CD4-positive, alpha-beta memory T cell (primary cell): ENCODE results near the gene IL24. TPM values are rescaled to one million over a fixed set of nuclear protein-coding genes. Genes with fewer than 3 reads are reported as not detected.
"Not testable (repeated sequence)": the region's sequence is repeated elsewhere in the genome, so short reads cannot be mapped to it uniquely, and the experiment has no call there.

ENCODE experiments used
- CTCF ChIA-PET: fragments of 350-600 bp; sonication (Branson Sonifier 250); formaldehyde crosslinking; loops from one replicate; lab custom pipeline; 2021; ENCODE audit warnings: inconsistent platforms; ENCODE audit not compliant: partially characterized antibody; lab: Charles Lee
- POLR2A ChIA-PET: fragments of 350-600 bp; sonication (Branson Sonifier 250); formaldehyde crosslinking; loops from one replicate; lab custom pipeline; 2021; ENCODE audit not compliant: partially characterized antibody; lab: Charles Lee
- DNase-seq, 5 donors: peaks; one replicate each; pipeline versions ENCODE4 v3.0.0 to v3.0.0-alpha.2; 2020 to 2022; ENCODE audit warnings: mixed read lengths in 1 of 5
- H3K27ac ChIP-seq: one replicate; pipeline ENCODE4 v1.7.0; 2013; ENCODE audit warnings: low read depth, low read length
- H3K27me3 ChIP-seq: 2 replicates; pipeline ENCODE4 v1.7.0; 2013; ENCODE audit warnings: mild to moderate bottlenecking, low read length, moderate library complexity; ENCODE audit not compliant: insufficient read depth
- H3K36me3 ChIP-seq: 2 replicates; pipeline ENCODE4 v1.7.0; 2013; ENCODE audit warnings: mild to moderate bottlenecking, low read length, moderate library complexity; ENCODE audit not compliant: insufficient read depth
- H3K4me1 ChIP-seq: 2 replicates; pipeline ENCODE4 v1.7.0; 2013; ENCODE audit warnings: mild to moderate bottlenecking, low read length, moderate library complexity; ENCODE audit not compliant: insufficient read depth
- H3K4me3 ChIP-seq, 2 donors: one replicate each; pipeline ENCODE4 v1.7.0; 2013; ENCODE audit warnings: low read length in 2 of 2, mild to moderate bottlenecking in 1 of 2
- H3K9me3 ChIP-seq, 2 donors: one replicate each; pipeline ENCODE4 v1.7.0; 2013; ENCODE audit warnings: low read length in 2 of 2, control low read depth in 1 of 2; ENCODE audit not compliant: control insufficient read depth in 1 of 2
- H3K27ac Mint-ChIP-seq, 7 donors: one replicate each; pipeline ENCODE4 v1.8.0; 2020 to 2021; ENCODE audit warnings: mixed read lengths in 7 of 7, mild to moderate bottlenecking in 6 of 7, inconsistent platforms in 3 of 7, moderate library complexity in 3 of 7
- H3K27me3 Mint-ChIP-seq, 2 donors: one replicate each; pipeline ENCODE4 v1.8.0; 2020 to 2021; ENCODE audit warnings: mixed read lengths in 2 of 2
- H3K36me3 Mint-ChIP-seq, 2 donors: one replicate each; pipeline ENCODE4 v1.8.0; 2020 to 2021; ENCODE audit warnings: mixed read lengths in 2 of 2, inconsistent platforms in 1 of 2, mild to moderate bottlenecking in 1 of 2
- H3K4me1 Mint-ChIP-seq, 4 donors: one replicate each; pipeline ENCODE4 v1.8.0; 2020 to 2021; ENCODE audit warnings: mixed read lengths in 4 of 4, mild to moderate bottlenecking in 1 of 4
- H3K4me3 Mint-ChIP-seq, 8 donors: one replicate each; pipeline ENCODE4 v1.8.0; 2020 to 2021; ENCODE audit warnings: mixed read lengths in 8 of 8, mild to moderate bottlenecking in 7 of 8, moderate library complexity in 6 of 8, inconsistent platforms in 3 of 8
- H3K9me3 Mint-ChIP-seq, 8 donors: one replicate each; pipeline ENCODE4 v1.8.0; 2020 to 2021; ENCODE audit warnings: mixed read lengths in 8 of 8, mild to moderate bottlenecking in 5 of 8, inconsistent platforms in 3 of 8, moderate library complexity in 1 of 8
- intact Hi-C: fragments of 100-400 bp; cut with micrococcal nuclease; formaldehyde crosslinking; loops from one replicate; pipeline ENCODE4 v1.15.1; 2023
- polyA plus RNA-seq, 2 donors: library from polyadenylated mRNA; unstranded; fragments of 300-500 nt; fragmentation: Illumina TruSeq; gene quantifications; one replicate each; pipeline ENCODE4 v1.2.3, GENCODE V29; 2021
- total RNA-seq, 2 experiments: library from RNA; stranded (reverse); gene quantifications; one replicate each; pipeline ENCODE4 v1.2.3, GENCODE V29; 2021

Gene IL24, protein sequence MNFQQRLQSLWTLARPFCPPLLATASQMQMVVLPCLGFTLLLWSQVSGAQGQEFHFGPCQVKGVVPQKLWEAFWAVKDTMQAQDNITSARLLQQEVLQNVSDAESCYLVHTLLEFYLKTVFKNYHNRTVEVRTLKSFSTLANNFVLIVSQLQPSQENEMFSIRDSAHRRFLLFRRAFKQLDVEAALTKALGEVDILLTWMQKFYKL
- total RNA-seq (not detected), polyA plus RNA-seq (10 to 100 TPM; 20.3 to 29.6 TPM)

DNA sequence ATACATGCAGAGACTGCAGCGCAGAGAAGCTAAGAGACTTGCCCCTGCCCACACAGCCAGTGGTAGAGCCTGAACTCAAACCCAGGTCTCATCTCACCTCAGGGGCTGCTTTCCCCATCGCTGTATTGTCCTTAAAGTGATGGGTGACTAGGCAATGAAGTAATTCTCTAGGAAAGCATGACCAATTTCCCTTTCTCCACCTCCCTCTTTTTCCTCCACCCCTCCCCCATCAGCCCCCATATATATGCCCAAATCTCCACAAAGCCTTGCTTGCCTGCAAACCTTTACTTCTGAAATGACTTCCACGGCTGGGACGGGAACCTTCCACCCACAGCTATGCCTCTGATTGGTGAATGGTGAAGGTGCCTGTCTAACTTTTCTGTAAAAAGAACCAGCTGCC lies at the start of gene IL24:
IL24 (plus strand) TSS at position 269 of the 400 bp plus-strand sequence. CDS start 390 bp downstream, outside the sequence.
- peaks cover 2 to 27% (median 10%) of the 10 kb centered on the region in 4 donors for H3K4me1 Mint-ChIP-seq
- H3K36me3 ChIP-seq, result no peaks in the 10 kb centered on the region
- ChIA-PET POLR2A (interaction anchor here (0.9 to 4.5 kb wide), 5 partner anchors 10 to 16 kb away, joined by 3 to 48 read pairs (median 4); no protein-coding TSS in a partner anchor), CTCF (interaction anchor here (0.6 to 3.2 kb wide), 3 partner anchors 15 to 37 kb away, joined by 3 to 21 read pairs (median 7); no protein-coding TSS in a partner anchor)
- H3K27ac Mint-ChIP-seq, result peak within 1 kb of the TSS in 3 of 7 donors; percentile 5 to 48 (median 19)
- H3K9me3 Mint-ChIP-seq, result peaks cover 0 to 2% (median 0%) of the 10 kb centered on the region in 8 donors
- no peak within 1 kb of the TSS for H3K27ac ChIP-seq
- no peaks in the 10 kb centered on the region for H3K9me3 ChIP-seq
- no peak within 1 kb of the TSS for H3K4me3 Mint-ChIP-seq
- no peaks in the 10 kb centered on the region for H3K27me3 ChIP-seq
- no peak for DNase-seq
- intact Hi-C loops, result no loop called here
- no peak within 1 kb of the TSS for H3K4me3 ChIP-seq
- peaks cover 0 to 3% of the 10 kb centered on the region in 2 donors for H3K27me3 Mint-ChIP-seq
- no peaks in the 10 kb centered on the region for H3K4me1 ChIP-seq
- H3K36me3 Mint-ChIP-seq, result peaks cover 8 to 15% of the 10 kb centered on the region in 2 donors

DNA sequence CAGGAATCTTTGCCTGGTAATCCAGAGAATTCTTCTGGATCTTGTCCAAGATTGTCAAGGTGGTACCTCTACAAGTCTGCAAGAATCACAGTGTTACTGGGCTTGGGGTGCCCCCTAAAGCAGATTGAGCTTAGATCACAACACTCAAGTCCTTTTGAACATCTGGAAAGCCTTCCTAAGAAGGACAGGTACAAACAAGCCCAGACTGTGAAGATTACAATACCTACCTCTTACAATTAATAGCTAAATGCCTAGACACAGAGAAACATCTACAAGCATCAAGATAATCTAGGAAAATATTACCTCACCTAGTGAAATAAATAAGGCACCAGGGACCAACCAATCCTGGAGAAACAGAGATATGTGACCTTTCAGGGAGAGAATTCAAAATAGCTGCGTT lies 49.3 kb upstream of the IL24 start:
- POLR2A ChIA-PET, result no interaction called here
- CTCF ChIA-PET, result interaction anchor here (1.3 kb wide), 1 partner anchor 40 kb away, joined by 4 read pairs; no protein-coding TSS in a partner anchor
- Histone ChIP-seq H3K4me1 (no peaks in the 10 kb centered on the region), H3K27me3 (no peaks in the 10 kb centered on the region), H3K9me3 (no peaks in the 10 kb centered on the region), H3K27ac (no peak overlapping the region), H3K36me3 (no peaks in the 10 kb centered on the region), H3K4me3 (no peak overlapping the region)
- Mint-ChIP-seq H3K4me1 (no peaks in the 10 kb centered on the region), H3K27ac (no peak overlapping the region), H3K4me3 (no peak overlapping the region), H3K36me3 (peaks cover 0 to 3% of the 10 kb centered on the region in 2 donors), H3K27me3 (peaks cover 7 to 8% of the 10 kb centered on the region in 2 donors), H3K9me3 (peaks cover 0 to 6% (median 0%) of the 10 kb centered on the region in 8 donors)
- no peak for DNase-seq
- intact Hi-C loops, result no loop called here

DNA sequence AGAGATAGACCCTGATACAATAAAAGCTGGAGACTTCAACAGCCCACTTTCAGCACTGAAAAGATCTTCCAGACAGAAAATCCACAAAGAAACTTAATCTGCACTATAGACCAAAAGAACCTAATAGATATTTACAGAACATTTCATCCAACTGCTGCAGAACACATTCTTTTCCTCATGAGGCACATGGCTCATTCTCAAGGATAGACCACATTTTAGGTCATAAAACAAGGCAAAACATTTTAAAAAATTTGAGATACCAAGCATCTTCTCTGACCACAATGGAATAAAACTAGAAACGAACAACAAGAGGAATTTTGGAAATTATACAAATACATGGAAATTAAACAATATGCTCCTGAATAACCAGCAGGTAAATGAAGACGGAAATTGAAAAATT lies 46.8 kb upstream of the IL24 start:
- ChIA-PET POLR2A (no interaction called here), CTCF (interaction anchor here (1.4 kb wide), 1 partner anchor 22 kb away, joined by 3 read pairs; no protein-coding TSS in a partner anchor)
- no peak overlapping the region for H3K4me3 Mint-ChIP-seq
- peaks cover 0 to 6% (median 0%) of the 10 kb centered on the region in 8 donors for H3K9me3 Mint-ChIP-seq
- no peaks in the 10 kb centered on the region for H3K4me1 Mint-ChIP-seq
- no peak overlapping the region for H3K27ac Mint-ChIP-seq
- H3K36me3 ChIP-seq, result no peaks in the 10 kb centered on the region
- no peak overlapping the region for H3K4me3 ChIP-seq
- no peak for DNase-seq
- H3K9me3 ChIP-seq, result no peaks in the 10 kb centered on the region
- H3K27me3 ChIP-seq, result no peaks in the 10 kb centered on the region
- H3K27me3 Mint-ChIP-seq, result peaks cover 7 to 8% of the 10 kb centered on the region in 2 donors
- no peaks in the 10 kb centered on the region for H3K4me1 ChIP-seq
- intact Hi-C loops, result no loop called here
- peaks cover 0 to 3% of the 10 kb centered on the region in 2 donors for H3K36me3 Mint-ChIP-seq
- no peak overlapping the region for H3K27ac ChIP-seq

DNA sequence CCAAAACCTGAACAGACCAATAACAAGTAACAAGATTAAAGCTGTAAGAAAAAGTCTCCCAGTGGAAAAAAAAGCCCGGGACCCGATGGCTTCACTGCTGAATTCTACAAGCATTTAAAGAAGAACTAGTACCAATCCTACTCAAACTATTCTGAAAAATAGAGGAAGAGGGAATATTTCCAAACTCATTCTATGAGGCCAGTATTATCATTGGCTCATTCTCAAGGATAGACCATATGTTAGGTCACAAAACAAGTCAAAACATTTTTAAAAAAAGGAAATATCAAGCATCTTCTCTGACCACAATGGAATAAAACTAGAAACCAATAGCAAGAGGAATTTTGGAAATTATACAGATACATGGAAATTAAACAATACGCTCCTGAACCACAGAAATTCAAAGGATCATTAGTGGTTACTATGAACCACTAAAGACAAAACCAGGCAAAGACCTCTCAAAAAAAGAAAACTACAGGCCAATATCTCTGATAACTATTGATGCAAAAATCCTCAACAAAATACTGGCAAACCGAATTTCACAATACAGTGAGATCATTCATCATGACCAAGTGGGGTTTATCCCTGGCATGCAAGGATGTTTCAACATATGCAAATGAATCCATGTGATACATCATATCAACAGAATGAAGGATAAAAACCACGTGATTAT lies 45.8 kb upstream of the IL24 start:
- no peak for DNase-seq
- CTCF ChIA-PET, result no interaction called here
- H3K9me3 ChIP-seq, result no peaks in the 10 kb centered on the region

DNA sequence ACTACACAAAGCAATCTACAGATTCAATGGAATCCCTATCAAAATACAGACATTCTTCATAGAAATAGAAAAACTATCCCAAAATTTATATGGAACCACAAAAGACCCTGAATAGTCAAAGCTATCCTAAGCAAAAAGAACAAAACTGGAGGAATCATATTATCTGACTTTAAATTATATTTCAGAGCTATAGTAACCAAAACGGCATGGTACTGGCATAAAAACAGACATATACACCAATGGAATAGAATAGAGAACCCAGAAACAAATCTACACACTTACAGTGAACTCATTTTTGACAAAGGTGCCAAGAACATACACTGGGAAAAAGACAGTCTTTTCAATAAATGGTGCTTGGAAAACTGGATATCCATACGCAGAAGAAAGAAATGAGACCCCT lies 44.6 kb upstream of the IL24 start:
- POLR2A ChIA-PET, H3K36me3 Mint-ChIP-seq: not testable (repeated sequence)

More for the DNA sequence above, 45.8 kb upstream of the IL24 start:
- H3K36me3 Mint-ChIP-seq, result peaks cover 0 to 3% of the 10 kb centered on the region in 2 donors
- H3K4me3 Mint-ChIP-seq, result no peak overlapping the region
- H3K27ac Mint-ChIP-seq, result no peak overlapping the region
- H3K4me1 ChIP-seq, result no peaks in the 10 kb centered on the region
- no peaks in the 10 kb centered on the region for H3K27me3 ChIP-seq
- peaks cover 0 to 6% (median 0%) of the 10 kb centered on the region in 8 donors for H3K9me3 Mint-ChIP-seq
- H3K36me3 ChIP-seq, result no peaks in the 10 kb centered on the region
- intact Hi-C loops, result no loop called here
- no peak overlapping the region for H3K4me3 ChIP-seq
- peaks cover 7 to 8% of the 10 kb centered on the region in 2 donors for H3K27me3 Mint-ChIP-seq
- no peaks in the 10 kb centered on the region for H3K4me1 Mint-ChIP-seq
- H3K27ac ChIP-seq, result no peak overlapping the region
- POLR2A ChIA-PET, result no interaction called here

DNA sequence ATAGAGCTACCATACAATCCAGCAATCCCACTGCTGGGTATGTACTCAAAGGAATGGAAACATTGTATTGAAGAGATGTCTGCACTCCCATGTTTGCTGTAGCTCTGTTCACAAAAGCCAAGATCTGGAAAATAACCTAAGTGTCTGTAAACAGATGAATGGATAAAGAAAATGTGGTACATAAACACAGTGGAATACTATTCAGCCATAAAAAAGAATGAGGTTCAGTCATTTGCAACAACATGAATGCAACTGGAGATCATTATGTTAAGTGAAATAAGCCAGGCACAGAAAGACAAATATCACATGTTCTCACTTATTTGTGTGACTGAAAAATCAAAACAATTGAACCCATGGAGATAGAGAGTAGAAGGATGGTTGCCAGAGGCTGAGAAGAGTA lies 43.5 kb upstream of the IL24 start:
- H3K9me3 Mint-ChIP-seq, H3K27ac Mint-ChIP-seq, DNase-seq, H3K4me3 ChIP-seq, H3K36me3 Mint-ChIP-seq, H3K36me3 ChIP-seq, H3K27me3 ChIP-seq, H3K4me1 Mint-ChIP-seq, POLR2A ChIA-PET, H3K27me3 Mint-ChIP-seq, H3K4me1 ChIP-seq, H3K9me3 ChIP-seq, H3K4me3 Mint-ChIP-seq, H3K27ac ChIP-seq, intact Hi-C loops: not testable (repeated sequence)
- CTCF ChIA-PET, result interaction anchor here (1.4 kb wide), 1 partner anchor 129 kb away, joined by 5 read pairs; no protein-coding TSS in a partner anchor

More for the DNA sequence above, 44.6 kb upstream of the IL24 start:
- H3K4me3 ChIP-seq, H3K4me1 ChIP-seq, H3K36me3 ChIP-seq, CTCF ChIA-PET, H3K27me3 ChIP-seq, H3K9me3 Mint-ChIP-seq, intact Hi-C loops, DNase-seq, H3K27ac Mint-ChIP-seq, H3K4me3 Mint-ChIP-seq, H3K4me1 Mint-ChIP-seq, H3K27ac ChIP-seq, H3K27me3 Mint-ChIP-seq, H3K9me3 ChIP-seq: not testable (repeated sequence)

DNA sequence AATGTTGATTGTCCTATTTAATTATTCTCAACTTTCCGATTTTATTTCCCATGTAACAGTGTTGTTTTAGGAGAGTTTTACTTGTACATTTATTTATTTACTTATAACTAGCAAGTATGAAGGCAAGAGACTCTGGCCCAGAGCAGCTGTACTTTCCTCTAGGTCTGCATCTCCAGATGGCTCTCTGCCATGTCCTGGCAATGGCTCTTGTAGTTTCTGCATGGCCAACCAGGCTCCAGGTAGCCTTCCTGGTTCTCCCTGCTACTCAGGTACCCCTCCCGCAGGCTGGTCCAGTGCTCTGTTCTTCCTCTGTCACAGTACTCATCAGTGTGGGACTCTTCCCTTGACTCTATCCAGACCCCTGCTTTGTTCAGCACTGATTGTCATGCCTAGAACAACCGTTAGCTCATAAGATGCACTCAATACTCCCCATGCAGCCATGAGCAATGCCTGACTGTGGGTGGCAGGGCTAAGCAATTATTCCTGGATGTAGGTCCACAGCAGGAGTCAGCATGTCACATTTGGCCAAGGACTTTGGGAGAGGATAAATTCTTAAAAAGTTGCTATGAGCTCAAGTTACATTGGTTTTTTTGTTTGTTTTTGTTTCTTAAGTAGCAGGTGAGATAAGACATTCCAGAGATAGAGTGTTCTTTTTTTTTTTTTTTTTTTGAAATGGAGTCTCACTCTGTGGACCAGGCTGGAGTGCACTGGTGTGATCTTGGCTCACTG lies 42.7 kb upstream of the IL24 start:
- no peaks in the 10 kb centered on the region for H3K36me3 ChIP-seq
- ChIA-PET POLR2A (no interaction called here), CTCF (interaction anchor here (1.0 to 2.8 kb wide), 7 partner anchors 11 to 128 kb away, joined by 3 to 14 read pairs (median 7); no protein-coding TSS in a partner anchor)
- intact Hi-C loops, result no loop called here
- Mint-ChIP-seq H3K4me1 (peaks cover 6 to 9% (median 6%) of the 10 kb centered on the region in 4 donors), H3K27me3 (peaks cover 3 to 5% of the 10 kb centered on the region in 2 donors), H3K36me3 (no peaks in the 10 kb centered on the region), H3K27ac (no peak overlapping the region), H3K4me3 (peak overlapping the region in 1 of 8 donors; percentile 15), H3K9me3 (peaks cover 0 to 6% (median 0%) of the 10 kb centered on the region in 8 donors)
- no peaks in the 10 kb centered on the region for H3K9me3 ChIP-seq
- no peaks in the 10 kb centered on the region for H3K27me3 ChIP-seq
- H3K4me1 ChIP-seq, result peaks cover 7% of the 10 kb centered on the region
- H3K4me3 ChIP-seq, result no peak overlapping the region
- no peak overlapping the region for H3K27ac ChIP-seq
- no peak for DNase-seq
